HCT116 (cell line): Measurements from ENCODE around the gene TRRAP. TPM values are rescaled to one million over a fixed set of nuclear protein-coding genes. Genes with fewer than 3 reads are reported as not detected.

Experiments
- ATAC-seq: fragments of 200-7000 bp; cut with Tn5 transposase; 2 replicates; pipeline ENCODE4 v1.9.1; 2020; ENCODE audit warnings: mild to moderate bottlenecking, moderate library complexity
- BruUV-seq: library from RNA; stranded (reverse); fragments of 400-500 nt; replicated peaks from 2 replicates; lab custom pipeline; 2021; lab: Mats Ljungman, UMichigan
- CTCF ChIA-PET: fragments of 300-600 bp; sonication (Branson Sonifier 250); formaldehyde crosslinking; loops from one replicate; lab custom pipeline; 2021; ENCODE audit warnings: antibody characterized with exemption; lab: Charles Lee
- POLR2A ChIA-PET: fragments of 300-600, 350-600 bp; sonication (Branson Sonifier 250); formaldehyde crosslinking; loops from one replicate; lab custom pipeline; 2021; ENCODE audit warnings: antibody characterized with exemption; lab: Charles Lee
- RAD21 ChIA-PET, 2 experiments: fragments of 300-600 bp; sonication (Branson Sonifier 250); formaldehyde crosslinking; loops; one replicate each; lab custom pipeline; 2023; ENCODE audit warnings: low total read pairs in 2 of 2; ENCODE audit not compliant: uncharacterized antibody in 2 of 2, unreplicated experiment in 2 of 2, low non-redundant PET in 1 of 2; lab: Charles Lee
- DNase-seq: peaks from one replicate; pipeline ENCODE4 v3.0.0-alpha.2; 2010; ENCODE audit warnings: low read depth, low spot score
- H2AFZ ChIP-seq: fragments of 200-600 bp; shearing (Covaris generic), sonication (generic); 2 replicates; pipeline ENCODE4 v1.6.1; 2017; ENCODE audit warnings: low read depth, mixed run types, mixed read lengths, antibody characterized with exemption, low read length; ENCODE audit not compliant: poor library complexity, severe bottlenecking
- H3K27ac ChIP-seq: 2 replicates; pipeline ENCODE4 v1.5.1; 2012; ENCODE audit warnings: low read depth, low read length
- H3K27me3 ChIP-seq: fragments of 200-600 bp; sonication (generic); 2 replicates; pipeline ENCODE4 v1.6.1; 2016; ENCODE audit warnings: mixed run types, low read length, mixed read lengths; ENCODE audit not compliant: insufficient read depth
- H3K36me3 ChIP-seq, 2 experiments: fragments of 200-500 bp in 1 of 2; fragments of 200-600 bp in 1 of 2; sonication (Bioruptor generic) in 1 of 2; sonication (generic) in 1 of 2; 2 replicates each; pipeline versions ENCODE4 v1.5.1 to v1.6.1; 2014 to 2016; ENCODE audit warnings: low read length in 2 of 2, inconsistent platforms in 1 of 2, mixed read lengths in 1 of 2, mixed run types in 1 of 2; ENCODE audit not compliant: insufficient read depth in 2 of 2, control insufficient read depth in 1 of 2
- H3K4me1 ChIP-seq, 2 experiments: fragments of 200-600 bp in 1 of 2; sonication (generic) in 1 of 2; 2 replicates each; pipeline versions ENCODE4 v1.5.1 to v1.6.1; 2012 to 2017; ENCODE audit warnings: low read length in 2 of 2, inconsistent platforms in 1 of 2, mild to moderate bottlenecking in 1 of 2, mixed read lengths in 1 of 2, mixed run types in 1 of 2, moderate library complexity in 1 of 2; ENCODE audit not compliant: insufficient read depth in 2 of 2, control insufficient read depth in 1 of 2
- H3K4me2 ChIP-seq: fragments of 200-600 bp; sonication (generic); 2 replicates; pipeline ENCODE4 v1.6.1; 2017; ENCODE audit warnings: mixed run types, low read length, mixed read lengths
- H3K4me3 ChIP-seq, 2 experiments: fragments of 200-600 bp in 1 of 2; sonication (generic) in 1 of 2; replicated peaks in 1 of 2; 2 replicates each; pipeline ENCODE4 v1.5.1; 2011 to 2016; ENCODE audit warnings: low read length in 2 of 2, control low read depth in 1 of 2, low read depth in 1 of 2, mild to moderate bottlenecking in 1 of 2, mixed read lengths in 1 of 2, mixed run types in 1 of 2
- H3K79me2 ChIP-seq: fragments of 200-600 bp; sonication (generic); 2 replicates; pipeline ENCODE4 v1.6.1; 2017; ENCODE audit warnings: mild to moderate bottlenecking, mixed run types, low read length, moderate library complexity, mixed read lengths; ENCODE audit not compliant: insufficient read depth
- H3K9ac ChIP-seq: fragments of 200-600 bp; sonication (generic); 2 replicates; pipeline ENCODE4 v1.6.1; 2016; ENCODE audit warnings: low read length, mixed read lengths
- H3K9me2 ChIP-seq: fragments of 200-600 bp; sonication (generic), shearing (Covaris generic); 2 replicates; pipeline ENCODE4 v1.6.1; 2017; ENCODE audit warnings: mixed run types, mild to moderate bottlenecking, moderate library complexity; ENCODE audit not compliant: insufficient read depth
- H3K9me3 ChIP-seq, 2 experiments: fragments of 200-500 bp in 1 of 2; fragments of 200-600 bp in 1 of 2; sonication (Bioruptor generic) in 1 of 2; sonication (generic) in 1 of 2; 2 replicates each; pipeline ENCODE4 v1.6.1; 2014 to 2017; ENCODE audit warnings: low read length in 2 of 2, mixed read lengths in 2 of 2, inconsistent platforms in 1 of 2, low read depth in 1 of 2, mild to moderate bottlenecking in 1 of 2, mixed run types in 1 of 2, moderate library complexity in 1 of 2; ENCODE audit not compliant: control insufficient read depth in 1 of 2, insufficient read depth in 1 of 2
- H4K20me1 ChIP-seq: fragments of 200-600 bp; sonication (generic), shearing (Covaris generic); 2 replicates; pipeline ENCODE4 v1.6.1; 2017; ENCODE audit warnings: mixed run types, mild to moderate bottlenecking, moderate library complexity; ENCODE audit not compliant: insufficient read depth
- CBX3 ChIP-seq: IDR thresholded peaks from 2 replicates; pipeline ENCODE4 v1.6.1; 2012; ENCODE audit warnings: low read depth
- CEBPB ChIP-seq: IDR thresholded peaks from 2 replicates; pipeline ENCODE4 v1.6.1; 2012; ENCODE audit warnings: low read depth
- ELF1 ChIP-seq: IDR thresholded peaks from 2 replicates; pipeline ENCODE4 v1.6.1; 2012; ENCODE audit warnings: low read depth, borderline replicate concordance
- EZH2phosphoT487 ChIP-seq: fragments of 200-600 bp; IDR thresholded peaks from 2 replicates; pipeline ENCODE4 v1.6.1; 2018; ENCODE audit warnings: antibody characterized with exemption, borderline replicate concordance
- FOSL1 ChIP-seq: IDR thresholded peaks from 2 replicates; pipeline ENCODE4 v1.6.1; 2012; ENCODE audit warnings: low read depth
- JUND ChIP-seq: IDR thresholded peaks from 2 replicates; pipeline ENCODE4 v1.6.1; 2012
- POLR2A ChIP-seq: IDR thresholded peaks from 2 replicates; pipeline ENCODE4 v1.7.0; 2011; ENCODE audit warnings: borderline replicate concordance; ENCODE audit not compliant: insufficient read depth, insufficient read length; ENCODE audit errors: extremely low read depth
- POLR2AphosphoS5 ChIP-seq: IDR thresholded peaks from 2 replicates; pipeline ENCODE4 v1.6.1; 2011; ENCODE audit warnings: mild to moderate bottlenecking, low read depth, low read length, moderate library complexity
- RAD21 ChIP-seq: IDR thresholded peaks from 2 replicates; pipeline ENCODE4 v1.6.1; 2012; ENCODE audit warnings: low read depth, mild to moderate bottlenecking
- SIN3A ChIP-seq: IDR thresholded peaks from 2 replicates; pipeline ENCODE4 v1.6.1; 2012; ENCODE audit warnings: low read depth
- SP1 ChIP-seq: IDR thresholded peaks from 2 replicates; pipeline ENCODE4 v1.6.1; 2012; ENCODE audit warnings: low read depth
- SRF ChIP-seq: IDR thresholded peaks from 2 replicates; pipeline ENCODE4 v1.6.1; 2012; ENCODE audit warnings: low read depth
- TCF7L2 ChIP-seq: IDR thresholded peaks from 2 replicates; pipeline ENCODE4 v1.7.0; 2011; ENCODE audit warnings: borderline replicate concordance, inconsistent platforms; ENCODE audit not compliant: insufficient read depth, insufficient read length; ENCODE audit errors: extremely low read depth
- YY1 ChIP-seq: IDR thresholded peaks from 2 replicates; pipeline ENCODE4 v1.6.1; 2011; ENCODE audit warnings: low read length, low read depth, moderate library complexity, mild to moderate bottlenecking; ENCODE audit not compliant: insufficient replicate concordance; ENCODE audit errors: extremely low read depth
- ZFX ChIP-seq: fragments of 450-650 bp; IDR thresholded peaks from 2 replicates; pipeline ENCODE4 v1.6.1; 2017
- intact Hi-C: fragments of 100-400 bp; cut with micrococcal nuclease; formaldehyde crosslinking; loops from 2 replicates; pipeline ENCODE4 v1.10.0; 2022
- total RNA-seq: library from RNA; stranded (reverse); gene quantifications from one replicate; pipeline ENCODE4 v1.2.1, GENCODE V29; 2021; ENCODE audit not compliant: unreplicated experiment
- TF ChIP-seq, protein P1 (sequence below): IDR thresholded peaks from 2 replicates; pipeline ENCODE4 v1.6.1; 2012; ENCODE audit warnings: low read depth
- TF ChIP-seq, protein P2 (sequence below): IDR thresholded peaks from 2 replicates; pipeline ENCODE4 v1.6.1; 2012
- TF ChIP-seq, protein P3 (sequence below): IDR thresholded peaks from 2 replicates; pipeline ENCODE4 v1.6.1; 2012
- TF ChIP-seq, protein P4 (sequence below): IDR thresholded peaks from 2 replicates; pipeline ENCODE4 v1.6.1; 2011; ENCODE audit warnings: mild to moderate bottlenecking, low read length, moderate library complexity; ENCODE audit not compliant: insufficient replicate concordance; ENCODE audit errors: extremely low read depth
- TF ChIP-seq, protein P5 (sequence below), 3 experiments: fragments of 200-600 bp in 1 of 3; sonication (generic) in 1 of 3; IDR thresholded peaks in 2 of 3; conservative IDR thresholded peaks in 1 of 3; 2 replicates each; pipeline ENCODE4 v1.5.1; 2012 to 2017; ENCODE audit warnings: low read depth in 2 of 3, low read length in 2 of 3, antibody characterized with exemption in 1 of 3, borderline replicate concordance in 1 of 3, control low read depth in 1 of 3, mild to moderate bottlenecking in 1 of 3, mixed read lengths in 1 of 3, mixed run types in 1 of 3, moderate library complexity in 1 of 3; ENCODE audit not compliant: insufficient read depth in 1 of 3

Gene TRRAP
- total RNA-seq, 1 experiment from 2014 or later = 44.5 TPM

DNA sequence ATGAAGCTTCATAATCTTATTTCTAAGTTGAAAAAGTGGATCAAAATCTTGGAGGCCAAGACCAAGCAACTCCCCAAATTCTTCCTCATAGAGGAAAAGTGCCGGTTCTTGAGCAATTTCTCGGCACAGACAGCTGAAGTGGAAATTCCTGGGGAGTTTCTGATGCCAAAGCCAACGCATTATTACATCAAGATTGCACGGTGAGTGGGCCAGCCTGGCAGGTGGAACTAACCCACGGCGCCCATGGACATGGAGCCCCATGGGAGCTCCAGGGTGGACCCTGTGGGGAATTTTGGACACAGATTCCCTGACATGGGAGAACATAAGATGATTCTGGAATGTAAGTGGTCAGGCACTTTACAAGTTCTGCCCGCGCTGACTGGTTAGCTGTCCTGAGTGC lies 125.9 kb downstream of the TRRAP start:
- intact Hi-C loops = no loop called here
- H3K36me3 ChIP-seq = peaks cover 29 to 50% of the 10 kb centered on the region in 2 experiments
- CTCF ChIA-PET = no interaction called here

More for the DNA sequence above, 125.9 kb downstream of the TRRAP start:
- Histone ChIP-seq H3K27me3 (no peaks in the 10 kb centered on the region), H3K9me2 (no peaks in the 10 kb centered on the region), H3K4me1 (no peaks in the 10 kb centered on the region), H4K20me1 (no peaks in the 10 kb centered on the region), H3K9me3 (no peaks in the 10 kb centered on the region), H3K27ac (no peak overlapping the region), H3K4me3 (no peak overlapping the region), H2AFZ (no peak overlapping the region), H3K9ac (no peak overlapping the region), H3K4me2 (no peak overlapping the region), H3K79me2 (no peaks in the 10 kb centered on the region)
- ChIA-PET POLR2A (no interaction called here), RAD21 (no interaction called here)
- BruUV-seq = no TSS peak
- DNase-seq = no peak
- ATAC-seq = no peak
- TF ChIP-seq SP1 = no peak
- TF ChIP-seq, protein P1, sequence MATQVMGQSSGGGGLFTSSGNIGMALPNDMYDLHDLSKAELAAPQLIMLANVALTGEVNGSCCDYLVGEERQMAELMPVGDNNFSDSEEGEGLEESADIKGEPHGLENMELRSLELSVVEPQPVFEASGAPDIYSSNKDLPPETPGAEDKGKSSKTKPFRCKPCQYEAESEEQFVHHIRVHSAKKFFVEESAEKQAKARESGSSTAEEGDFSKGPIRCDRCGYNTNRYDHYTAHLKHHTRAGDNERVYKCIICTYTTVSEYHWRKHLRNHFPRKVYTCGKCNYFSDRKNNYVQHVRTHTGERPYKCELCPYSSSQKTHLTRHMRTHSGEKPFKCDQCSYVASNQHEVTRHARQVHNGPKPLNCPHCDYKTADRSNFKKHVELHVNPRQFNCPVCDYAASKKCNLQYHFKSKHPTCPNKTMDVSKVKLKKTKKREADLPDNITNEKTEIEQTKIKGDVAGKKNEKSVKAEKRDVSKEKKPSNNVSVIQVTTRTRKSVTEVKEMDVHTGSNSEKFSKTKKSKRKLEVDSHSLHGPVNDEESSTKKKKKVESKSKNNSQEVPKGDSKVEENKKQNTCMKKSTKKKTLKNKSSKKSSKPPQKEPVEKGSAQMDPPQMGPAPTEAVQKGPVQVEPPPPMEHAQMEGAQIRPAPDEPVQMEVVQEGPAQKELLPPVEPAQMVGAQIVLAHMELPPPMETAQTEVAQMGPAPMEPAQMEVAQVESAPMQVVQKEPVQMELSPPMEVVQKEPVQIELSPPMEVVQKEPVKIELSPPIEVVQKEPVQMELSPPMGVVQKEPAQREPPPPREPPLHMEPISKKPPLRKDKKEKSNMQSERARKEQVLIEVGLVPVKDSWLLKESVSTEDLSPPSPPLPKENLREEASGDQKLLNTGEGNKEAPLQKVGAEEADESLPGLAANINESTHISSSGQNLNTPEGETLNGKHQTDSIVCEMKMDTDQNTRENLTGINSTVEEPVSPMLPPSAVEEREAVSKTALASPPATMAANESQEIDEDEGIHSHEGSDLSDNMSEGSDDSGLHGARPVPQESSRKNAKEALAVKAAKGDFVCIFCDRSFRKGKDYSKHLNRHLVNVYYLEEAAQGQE = no peak
- no peak for TF ChIP-seq TCF7L2
- TF ChIP-seq, protein P2, sequence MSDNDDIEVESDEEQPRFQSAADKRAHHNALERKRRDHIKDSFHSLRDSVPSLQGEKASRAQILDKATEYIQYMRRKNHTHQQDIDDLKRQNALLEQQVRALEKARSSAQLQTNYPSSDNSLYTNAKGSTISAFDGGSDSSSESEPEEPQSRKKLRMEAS = no peak
- TF ChIP-seq RAD21 = no peak
- TF ChIP-seq POLR2A = no peak
- no peak for TF ChIP-seq POLR2AphosphoS5
- TF ChIP-seq JUND = no peak
- TF ChIP-seq, protein P3, sequence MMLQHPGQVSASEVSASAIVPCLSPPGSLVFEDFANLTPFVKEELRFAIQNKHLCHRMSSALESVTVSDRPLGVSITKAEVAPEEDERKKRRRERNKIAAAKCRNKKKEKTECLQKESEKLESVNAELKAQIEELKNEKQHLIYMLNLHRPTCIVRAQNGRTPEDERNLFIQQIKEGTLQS = no peak
- TF ChIP-seq EZH2phosphoT487 = no peak
- TF ChIP-seq FOSL1 = no peak
- no peak for TF ChIP-seq SRF
- no peak for TF ChIP-seq ELF1
- no peak for TF ChIP-seq CEBPB
- no peak for TF ChIP-seq SIN3A
- TF ChIP-seq, protein P4, sequence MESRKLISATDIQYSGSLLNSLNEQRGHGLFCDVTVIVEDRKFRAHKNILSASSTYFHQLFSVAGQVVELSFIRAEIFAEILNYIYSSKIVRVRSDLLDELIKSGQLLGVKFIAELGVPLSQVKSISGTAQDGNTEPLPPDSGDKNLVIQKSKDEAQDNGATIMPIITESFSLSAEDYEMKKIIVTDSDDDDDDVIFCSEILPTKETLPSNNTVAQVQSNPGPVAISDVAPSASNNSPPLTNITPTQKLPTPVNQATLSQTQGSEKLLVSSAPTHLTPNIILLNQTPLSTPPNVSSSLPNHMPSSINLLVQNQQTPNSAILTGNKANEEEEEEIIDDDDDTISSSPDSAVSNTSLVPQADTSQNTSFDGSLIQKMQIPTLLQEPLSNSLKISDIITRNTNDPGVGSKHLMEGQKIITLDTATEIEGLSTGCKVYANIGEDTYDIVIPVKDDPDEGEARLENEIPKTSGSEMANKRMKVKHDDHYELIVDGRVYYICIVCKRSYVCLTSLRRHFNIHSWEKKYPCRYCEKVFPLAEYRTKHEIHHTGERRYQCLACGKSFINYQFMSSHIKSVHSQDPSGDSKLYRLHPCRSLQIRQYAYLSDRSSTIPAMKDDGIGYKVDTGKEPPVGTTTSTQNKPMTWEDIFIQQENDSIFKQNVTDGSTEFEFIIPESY = no peak
- TF ChIP-seq, protein P5, sequence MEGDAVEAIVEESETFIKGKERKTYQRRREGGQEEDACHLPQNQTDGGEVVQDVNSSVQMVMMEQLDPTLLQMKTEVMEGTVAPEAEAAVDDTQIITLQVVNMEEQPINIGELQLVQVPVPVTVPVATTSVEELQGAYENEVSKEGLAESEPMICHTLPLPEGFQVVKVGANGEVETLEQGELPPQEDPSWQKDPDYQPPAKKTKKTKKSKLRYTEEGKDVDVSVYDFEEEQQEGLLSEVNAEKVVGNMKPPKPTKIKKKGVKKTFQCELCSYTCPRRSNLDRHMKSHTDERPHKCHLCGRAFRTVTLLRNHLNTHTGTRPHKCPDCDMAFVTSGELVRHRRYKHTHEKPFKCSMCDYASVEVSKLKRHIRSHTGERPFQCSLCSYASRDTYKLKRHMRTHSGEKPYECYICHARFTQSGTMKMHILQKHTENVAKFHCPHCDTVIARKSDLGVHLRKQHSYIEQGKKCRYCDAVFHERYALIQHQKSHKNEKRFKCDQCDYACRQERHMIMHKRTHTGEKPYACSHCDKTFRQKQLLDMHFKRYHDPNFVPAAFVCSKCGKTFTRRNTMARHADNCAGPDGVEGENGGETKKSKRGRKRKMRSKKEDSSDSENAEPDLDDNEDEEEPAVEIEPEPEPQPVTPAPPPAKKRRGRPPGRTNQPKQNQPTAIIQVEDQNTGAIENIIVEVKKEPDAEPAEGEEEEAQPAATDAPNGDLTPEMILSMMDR (IDR thresholded peaks at IDR 0.05 in 2 of 3, conservative IDR thresholded peaks at IDR 0.05 in 1 of 3; ENCODE audit: borderline replicate concordance in 1 of 3, insufficient read depth in 1 of 3, low read depth in 2 of 3, low read length in 2 of 3) = no peak
- TF ChIP-seq CBX3 = no peak
- TF ChIP-seq YY1 = no peak
- no peak for TF ChIP-seq ZFX
- TF ChIP-seq, all 23 proteins: peak for 0
